Activated effector memory CD4-positive, alpha-beta T cell treated with Interleukin-2 at 50 U/mL for 16 hours (primary cell): ENCODE measurements around the gene GLB1L3.

ENCODE experiments used
- DNase-seq: peaks from one replicate; pipeline ENCODE4 v3.0.0-alpha.2; 2020

GLB1L3 gene

GRCh38 chr11:134275534-134276395, at the start of gene GLB1L3:
GLB1L3 (plus strand) TSS chr11:134276379; CDS start chr11:134276741, 362 bp downstream.
- peak; percentile 72 for DNase-seq

- DNase-seq, result no peak
These were observed 49.3 kb upstream of the GLB1L3 start for GRCh38 chr11:134226806-134227325.

- no peak for DNase-seq
These were observed 47.6 kb upstream of the GLB1L3 start for GRCh38 chr11:134228625-134229024.

- no peak for DNase-seq
These were observed 46.9 kb upstream of the GLB1L3 start for GRCh38 chr11:134229126-134229790.

- DNase-seq, result no peak
These were observed 45.8 kb upstream of the GLB1L3 start for GRCh38 chr11:134230339-134230738.

- DNase-seq, result no peak
These were observed 44.1 kb upstream of the GLB1L3 start for GRCh38 chr11:134231958-134232659.

- DNase-seq, result no peak
These were observed 42.4 kb upstream of the GLB1L3 start for GRCh38 chr11:134233729-134234179.

- DNase-seq, result no peak
These were observed 40.8 kb upstream of the GLB1L3 start for GRCh38 chr11:134235399-134235798.

- DNase-seq, result no peak
These were observed 39.2 kb upstream of the GLB1L3 start for GRCh38 chr11:134236834-134237556.

- no peak for DNase-seq
These were observed 38.6 kb upstream of the GLB1L3 start for GRCh38 chr11:134237557-134237922.

- no peak for DNase-seq
These were observed 37.2 kb upstream of the GLB1L3 start for GRCh38 chr11:134238956-134239355.

- no peak for DNase-seq
These were observed 35.6 kb upstream of the GLB1L3 start for GRCh38 chr11:134240592-134240991.

- DNase-seq, result no peak
These were observed 33.8 kb upstream of the GLB1L3 start for GRCh38 chr11:134242376-134242775.

- no peak for DNase-seq
These were observed 32.3 kb upstream of the GLB1L3 start for GRCh38 chr11:134243913-134244312.

- DNase-seq, result no peak
These were observed 31.6 kb upstream of the GLB1L3 start for GRCh38 chr11:134244593-134244992.

- no peak for DNase-seq
These were observed 30.7 kb upstream of the GLB1L3 start for GRCh38 chr11:134245434-134245833.

- DNase-seq, result no peak
These were observed 30.1 kb upstream of the GLB1L3 start for GRCh38 chr11:134246100-134246499.

GRCh38 chr11:134246678-134247077, 29.5 kb upstream of the GLB1L3 start:
- DNase-seq, result no peak

GRCh38 chr11:134248910-134249480, 27.2 kb upstream of the GLB1L3 start:
- no peak for DNase-seq

GRCh38 chr11:134250246-134250645, 25.9 kb upstream of the GLB1L3 start:
- DNase-seq, result no peak

- DNase-seq, result no peak
These were observed 25.5 kb upstream of the GLB1L3 start for GRCh38 chr11:134250675-134251074.
